NCI-H82 (cell line): ENCODE results near the gene GSTM1.
"Not testable (repeated sequence)": the region's sequence is repeated elsewhere in the genome, so short reads cannot be mapped to it uniquely, and the experiment has no call there.

ENCODE experiments used
- DNase-seq: peaks from one replicate; lab custom pipeline; 2025; lab: John Stamatoyannopoulos, UW

The GSTM1 gene

DNA sequence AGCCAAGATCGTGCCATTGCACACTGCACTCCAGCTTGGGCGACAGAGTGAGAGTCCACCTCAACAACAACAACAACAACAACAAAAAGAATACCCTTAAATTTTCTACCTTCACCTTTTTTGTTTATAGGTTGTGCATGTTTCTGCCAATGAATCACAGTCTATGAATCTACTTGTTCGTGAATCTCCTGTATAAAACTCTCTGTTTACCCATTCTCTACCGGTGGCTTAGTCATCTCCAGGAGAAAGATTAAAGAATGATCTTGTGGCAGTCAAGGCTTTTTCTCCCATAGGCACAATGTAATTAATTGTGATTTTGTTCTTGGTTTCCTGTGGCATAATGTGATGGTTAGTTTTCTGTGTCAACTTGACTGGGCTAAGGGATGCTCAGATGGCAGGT, 10.2 kb downstream of the GSTM1 start:
- not testable (repeated sequence) for DNase-seq

DNA sequence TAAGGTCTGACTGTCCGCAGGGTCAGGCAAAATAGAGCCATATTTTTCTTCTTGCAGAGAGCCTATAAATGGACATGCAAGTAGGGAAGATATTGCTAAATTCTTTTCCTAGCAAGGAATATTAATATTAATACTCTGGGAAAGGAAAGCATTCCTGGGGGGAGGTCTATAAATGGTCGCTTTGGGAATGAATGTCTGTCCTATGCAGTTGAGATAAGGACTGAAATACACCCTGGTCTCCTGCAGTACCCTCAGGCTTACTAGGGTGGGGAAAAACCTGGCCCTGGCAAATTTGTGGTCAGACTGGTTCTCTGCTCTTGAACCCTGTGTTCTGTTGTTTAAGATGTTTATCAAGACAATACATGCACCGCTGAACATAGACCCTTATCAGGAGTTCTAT, 15.3 kb downstream of the GSTM1 start:
- not testable (repeated sequence) for DNase-seq

GRCh38 chr1:109704173-109704572, 16.6 kb downstream of the GSTM1 start:
- no peak for DNase-seq

DNA sequence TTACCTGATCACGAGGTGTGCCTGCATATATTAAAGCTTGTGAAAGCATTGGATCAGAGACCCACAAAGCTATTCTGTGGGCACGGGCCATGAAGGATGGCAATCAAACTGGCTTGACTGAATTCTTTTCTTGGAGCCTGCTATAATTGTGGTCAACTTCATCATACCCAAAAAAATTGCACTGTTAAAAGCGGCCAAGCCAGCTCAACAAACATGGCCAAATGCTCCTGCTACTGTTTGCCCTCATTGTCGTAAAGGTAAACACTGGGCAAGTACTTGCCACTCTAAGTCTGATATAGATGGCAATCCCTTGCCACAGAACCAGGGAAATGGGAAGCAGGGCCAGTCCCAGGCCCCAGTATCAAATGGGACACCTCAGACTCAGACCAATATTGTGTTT, 17.8 kb downstream of the GSTM1 start:
- no peak for DNase-seq

DNA sequence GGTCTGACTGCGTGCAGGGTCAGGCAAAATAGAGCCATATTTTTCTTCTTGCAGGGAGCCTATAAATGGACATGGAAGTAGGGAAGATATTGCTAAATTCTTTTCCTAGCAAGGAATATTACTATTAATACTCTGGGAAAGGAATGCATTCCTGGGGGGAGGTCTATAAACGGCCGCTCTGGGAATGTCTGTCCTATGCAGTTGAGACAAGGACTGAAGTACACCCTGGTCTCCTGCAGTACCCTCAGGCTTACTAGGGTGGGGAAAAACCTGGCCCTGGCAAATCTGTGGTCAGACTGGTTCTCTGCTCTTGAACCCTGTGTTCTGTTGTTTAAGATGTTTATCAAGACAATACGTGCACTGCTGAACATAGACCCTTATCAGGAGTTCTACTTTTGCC, 21.3 kb downstream of the GSTM1 start:
- DNase-seq: not testable (repeated sequence)

DNA sequence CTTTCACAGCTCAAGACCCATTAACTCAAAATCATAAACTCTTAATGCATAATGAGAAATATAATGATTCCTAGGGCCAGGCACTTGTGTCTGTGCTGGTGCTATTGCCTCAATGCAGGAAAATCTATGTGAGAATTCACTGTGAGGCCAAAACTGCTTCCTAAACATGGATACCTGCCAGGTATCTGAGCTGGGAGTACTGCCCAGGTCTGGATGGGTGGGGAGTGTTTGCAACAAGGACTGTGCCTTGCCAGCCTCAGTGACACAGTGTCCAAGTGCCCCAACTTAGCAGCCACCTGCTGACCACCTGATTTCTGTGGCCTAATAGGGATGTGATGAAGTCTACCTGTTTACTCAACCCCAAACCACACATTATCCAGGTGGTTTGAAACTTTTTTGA, 22.2 kb downstream of the GSTM1 start:
- DNase-seq: not testable (repeated sequence)

DNA sequence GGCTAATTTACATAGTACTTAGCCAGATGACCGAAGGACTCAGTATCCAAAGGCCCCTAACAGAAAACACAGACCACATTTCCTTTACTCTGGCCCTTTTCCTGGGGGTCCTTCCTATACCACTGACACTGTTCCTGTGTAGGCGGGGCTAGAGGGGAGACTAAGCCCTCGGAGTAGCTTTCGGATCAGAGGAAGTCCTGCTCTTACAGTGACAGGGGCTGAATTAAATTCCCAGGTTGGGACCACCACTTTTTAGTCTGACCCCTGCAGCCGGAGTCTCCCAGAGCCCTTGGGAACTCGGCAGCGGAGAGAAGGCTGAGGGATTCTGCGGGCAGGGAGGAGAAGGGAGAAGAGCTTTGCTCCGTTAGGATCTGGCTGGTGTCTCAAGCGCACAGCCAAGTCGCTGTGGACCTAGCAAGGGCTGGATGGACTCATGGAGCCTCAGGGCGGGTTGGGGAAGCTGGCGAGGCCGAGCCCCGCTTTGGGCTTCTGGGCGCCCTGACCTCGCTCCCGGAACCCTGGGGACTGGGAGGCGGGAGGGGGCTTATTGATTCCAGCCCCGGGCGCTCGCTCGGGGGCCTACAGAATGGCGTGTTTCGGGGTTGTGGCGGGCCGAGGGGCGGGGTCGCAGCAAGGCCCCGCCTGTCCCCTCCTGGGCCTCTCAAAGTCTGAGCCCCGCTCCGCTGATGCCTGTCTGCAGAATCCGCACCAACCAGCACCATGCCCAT, 24.1 kb downstream of the GSTM1 start, which contains the start of gene GSTM5:
GSTM5 (plus strand) TSS at position 659 of the 728 bp plus-strand sequence; CDS start at position 721, 62 bp downstream.
- DNase-seq: not testable (repeated sequence)

DNA sequence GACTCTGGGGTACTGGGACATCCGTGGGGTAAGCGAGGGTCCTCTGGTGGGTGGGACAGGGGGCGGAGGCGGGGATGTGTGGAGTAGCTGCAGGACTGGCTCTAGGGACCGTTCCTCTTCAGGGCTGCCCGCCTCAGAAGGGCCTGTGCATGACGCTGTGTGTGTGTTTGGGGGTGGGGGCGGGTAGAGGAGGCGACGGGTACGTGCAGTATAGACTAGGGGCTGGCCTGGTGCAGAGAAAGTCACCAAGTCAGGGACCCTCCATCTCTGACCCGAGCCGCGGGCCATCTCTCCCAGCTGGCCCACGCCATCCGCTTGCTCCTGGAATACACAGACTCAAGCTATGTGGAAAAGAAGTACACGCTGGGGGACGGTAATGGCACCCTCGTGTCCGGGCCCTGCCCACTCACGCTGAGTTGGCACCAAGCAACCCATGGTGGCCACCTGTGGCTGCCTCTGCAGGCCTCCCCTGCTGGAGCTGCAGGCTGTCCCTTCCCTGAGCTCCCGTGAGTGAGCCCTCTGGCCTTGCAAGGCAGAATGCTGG, 24.8 kb downstream of the GSTM1 start:
- DNase-seq: no peak

GRCh38 chr1:109713636-109714035, 26.0 kb downstream of the GSTM1 start:
- no peak for DNase-seq

DNA sequence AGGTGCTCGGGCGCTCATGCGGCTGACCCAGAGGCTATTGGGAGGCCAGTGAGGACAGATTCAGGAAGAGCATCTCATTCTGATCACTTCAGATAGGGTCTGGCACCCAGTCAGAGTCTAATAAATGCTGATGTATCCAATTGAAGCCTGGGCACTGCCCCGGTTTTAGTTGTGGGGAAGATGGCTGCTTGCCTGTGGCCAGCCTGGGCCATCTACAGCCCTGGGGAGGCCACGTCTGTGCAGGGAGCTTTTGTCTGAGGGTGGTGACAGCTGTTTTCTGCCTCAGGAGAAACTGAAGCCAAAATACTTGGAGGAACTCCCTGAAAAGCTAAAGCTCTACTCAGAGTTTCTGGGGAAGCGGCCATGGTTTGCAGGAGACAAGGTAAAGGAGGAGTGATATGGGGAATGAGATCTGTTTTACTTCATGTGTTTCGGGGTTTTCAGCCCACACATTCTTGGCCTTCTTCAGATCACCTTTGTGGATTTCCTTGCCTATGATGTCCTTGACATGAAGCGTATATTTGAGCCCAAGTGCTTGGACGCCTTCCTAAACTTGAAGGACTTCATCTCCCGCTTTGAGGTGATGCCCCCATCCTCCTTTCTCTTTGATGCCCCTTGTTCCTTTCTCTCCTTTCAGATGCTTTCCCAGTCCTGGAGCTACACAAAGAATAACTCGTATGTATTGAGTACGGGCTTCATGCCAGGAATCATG, 27.2 kb downstream of the GSTM1 start:
- no peak for DNase-seq

GRCh38 chr1:109716121-109716520, 28.5 kb downstream of the GSTM1 start:
- no peak for DNase-seq

- DNase-seq: no peak
Measured at GRCh38 chr1:109716570-109717090, 29.0 kb downstream of the GSTM1 start.

GRCh38 chr1:109717729-109718128, 30.1 kb downstream of the GSTM1 start:
- DNase-seq: no peak

DNA sequence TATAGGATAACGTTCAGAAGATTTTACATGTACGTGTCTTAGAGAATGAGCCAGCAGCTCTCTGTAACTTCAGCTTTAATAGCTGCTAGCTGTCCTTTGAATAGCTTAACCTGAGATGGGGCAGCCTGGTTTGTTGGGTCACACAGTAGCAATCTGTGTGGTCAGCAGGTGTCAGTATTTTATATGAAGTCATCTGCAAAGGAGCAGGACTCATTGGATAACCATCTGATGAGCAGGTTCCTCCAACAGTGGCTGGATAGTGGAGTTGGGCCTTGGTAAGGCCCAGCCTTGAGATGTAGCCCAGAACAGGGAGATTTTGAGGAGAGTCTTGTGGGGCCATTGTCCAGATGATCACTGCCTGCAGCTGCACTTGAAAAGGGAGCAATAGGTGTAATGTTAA, 30.9 kb downstream of the GSTM1 start:
- DNase-seq: no peak

- DNase-seq: no peak
Measured at GRCh38 chr1:109719337-109719837, 31.8 kb downstream of the GSTM1 start.

GRCh38 chr1:109721042-109721441, 33.4 kb downstream of the GSTM1 start:
- no peak for DNase-seq

- DNase-seq: no peak
Measured at GRCh38 chr1:109721971-109722370, 34.4 kb downstream of the GSTM1 start.

DNA sequence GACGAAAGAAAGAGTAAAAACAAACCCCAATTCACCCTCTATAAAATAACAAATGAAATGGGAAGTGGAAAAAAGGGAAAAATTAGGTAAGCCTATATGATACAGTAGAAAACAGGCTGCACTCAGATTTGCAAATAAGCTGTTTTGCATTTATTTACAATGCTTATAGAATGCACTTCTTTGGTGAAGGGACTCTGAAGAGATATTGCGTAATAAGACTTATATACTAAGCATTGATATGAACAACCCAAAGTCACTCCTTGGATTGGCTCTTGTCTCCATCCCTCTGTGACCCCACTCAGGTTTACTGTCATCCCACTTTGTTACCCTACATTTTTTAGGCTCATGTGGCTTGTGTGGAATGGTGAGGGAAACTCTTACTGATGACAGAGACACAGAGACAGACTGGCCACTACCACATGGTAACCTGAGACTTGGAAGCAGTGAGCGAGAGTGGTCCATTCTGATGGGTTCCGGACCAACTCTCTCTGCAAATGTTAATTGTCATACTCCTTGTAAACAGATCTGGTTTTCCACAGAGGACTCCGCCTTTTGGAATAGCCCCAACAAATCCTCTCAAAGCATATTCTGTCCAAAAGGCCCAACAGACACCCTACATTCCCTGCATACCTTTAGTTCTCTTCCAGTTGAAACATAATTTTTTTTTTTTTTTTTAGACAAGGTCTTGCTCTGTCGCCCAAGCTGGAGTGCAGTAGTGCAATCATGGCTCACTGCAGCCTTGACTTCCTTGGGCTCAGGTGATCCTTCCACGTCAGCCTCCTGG, 35.5 kb downstream of the GSTM1 start:
- DNase-seq: no peak

DNA sequence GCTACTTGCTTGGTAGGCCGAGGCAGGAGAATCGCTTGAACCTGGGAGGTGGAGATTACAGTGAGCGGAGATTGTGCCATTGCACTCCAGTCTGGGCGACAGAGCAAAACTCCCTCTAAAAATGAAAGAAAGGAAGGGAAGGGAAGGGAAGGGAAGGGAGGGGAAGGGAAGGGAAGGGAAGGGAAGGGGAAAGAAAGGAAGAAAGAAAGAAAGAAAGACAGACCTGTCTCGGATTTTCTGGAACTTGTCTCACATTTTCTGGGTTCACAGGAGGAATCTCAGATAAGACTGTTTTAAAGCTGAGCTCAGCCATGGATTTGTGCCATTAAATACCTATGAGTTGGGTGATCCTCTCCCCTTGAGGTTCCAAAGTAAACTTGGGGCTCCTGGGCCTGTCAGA, 37.3 kb downstream of the GSTM1 start:
- no peak for DNase-seq

- DNase-seq: no peak
Measured at GRCh38 chr1:109725510-109725909, 37.9 kb downstream of the GSTM1 start.

GRCh38 chr1:109726007-109726406, 38.4 kb downstream of the GSTM1 start:
- no peak for DNase-seq
